ENCODE results near the gene SUGCT. TPM values are rescaled to one million over a fixed set of nuclear protein-coding genes. Genes with fewer than 3 reads are reported as not detected.

Gene SUGCT
- total RNA-seq, 1 experiment from 2014 or later, result 9.9 TPM

- H3K9me3 Mint-ChIP-seq (ENCODE audit: unreplicated experiment), result no peaks in the 10 kb centered on the region
- POLR2A ChIA-PET, result no interaction called here
- Histone ChIP-seq H3K4me3 (ENCODE audit: low read depth, low read length) (no peak overlapping the region), H3K9me3 (no peaks in the 10 kb centered on the region), H3K36me3 (ENCODE audit: control insufficient read depth, insufficient read depth, low read length) (no peaks in the 10 kb centered on the region), H3K27me3 (replicated peaks; ENCODE audit: control insufficient read depth, insufficient read depth, low read length) (no peaks in the 10 kb centered on the region), H3K4me1 (peaks cover 9% of the 10 kb centered on the region)
- DNase-seq, result no peak
- peaks cover 8% of the 10 kb centered on the region for H3K4me1 Mint-ChIP-seq (ENCODE audit: low read depth, unreplicated experiment)
- BruUV-seq (replicated peaks), result no TSS peak
- no peaks in the 10 kb centered on the region for H3K27me3 Mint-ChIP-seq (ENCODE audit: insufficient read depth, unreplicated experiment)
- no peak for TF ChIP-seq CTCF (IDR thresholded peaks at IDR 0.05; ENCODE audit: insufficient read depth in 1 of 2, low read depth in 1 of 2, low read length in 1 of 2, severe bottlenecking in 1 of 2, unreplicated experiment in 1 of 2)
- no peak overlapping the region for H3K27ac Mint-ChIP-seq (ENCODE audit: unreplicated experiment)
- no peaks in the 10 kb centered on the region for H3K36me3 Mint-ChIP-seq (ENCODE audit: insufficient read depth, unreplicated experiment)
- CTCF ChIA-PET, result no interaction called here
- intact Hi-C loops (cut with micrococcal nuclease; ENCODE audit: unreplicated experiment), result no loop called here
- no peak overlapping the region for H3K4me3 Mint-ChIP-seq (ENCODE audit: unreplicated experiment)
Measured at GRCh38 chr7:40851001-40851400, 716.2 kb downstream of the SUGCT start.

- BruUV-seq (replicated peaks), result no TSS peak
- Histone ChIP-seq H3K4me3 (ENCODE audit: low read depth, low read length) (no peak overlapping the region), H3K36me3 (ENCODE audit: control insufficient read depth, insufficient read depth, low read length) (no peaks in the 10 kb centered on the region), H3K9me3 (no peaks in the 10 kb centered on the region), H3K27me3 (replicated peaks; ENCODE audit: control insufficient read depth, insufficient read depth, low read length) (no peaks in the 10 kb centered on the region), H3K4me1 (no peaks in the 10 kb centered on the region)
- Mint-ChIP-seq H3K27ac (ENCODE audit: unreplicated experiment) (no peak overlapping the region), H3K4me3 (ENCODE audit: unreplicated experiment) (no peak overlapping the region), H3K27me3 (ENCODE audit: insufficient read depth, unreplicated experiment) (no peaks in the 10 kb centered on the region), H3K4me1 (ENCODE audit: low read depth, unreplicated experiment) (no peaks in the 10 kb centered on the region), H3K9me3 (ENCODE audit: unreplicated experiment) (no peaks in the 10 kb centered on the region), H3K36me3 (ENCODE audit: insufficient read depth, unreplicated experiment) (no peaks in the 10 kb centered on the region)
- DNase-seq, result no peak
- POLR2A ChIA-PET, result no interaction called here
- CTCF ChIA-PET, result no interaction called here
- intact Hi-C loops (cut with micrococcal nuclease; ENCODE audit: unreplicated experiment), result no loop called here
- no peak for TF ChIP-seq CTCF (IDR thresholded peaks at IDR 0.05; ENCODE audit: insufficient read depth in 1 of 2, low read depth in 1 of 2, low read length in 1 of 2, severe bottlenecking in 1 of 2, unreplicated experiment in 1 of 2)
Measured at GRCh38 chr7:40859076-40859475, 724.3 kb downstream of the SUGCT start.

GRCh38 chr7:40859965-40860543, 725.2 kb downstream of the SUGCT start:
- TF ChIP-seq CTCF (IDR thresholded peaks at IDR 0.05; ENCODE audit: insufficient read depth in 1 of 2, low read depth in 1 of 2, low read length in 1 of 2, severe bottlenecking in 1 of 2, unreplicated experiment in 1 of 2), result no peak
- POLR2A ChIA-PET, result no interaction called here
- DNase-seq, result no peak
- Mint-ChIP-seq H3K9me3 (ENCODE audit: unreplicated experiment) (peaks cover 7% of the 10 kb centered on the region), H3K27ac (ENCODE audit: unreplicated experiment) (no peak overlapping the region), H3K36me3 (ENCODE audit: insufficient read depth, unreplicated experiment) (no peaks in the 10 kb centered on the region), H3K4me3 (ENCODE audit: unreplicated experiment) (no peak overlapping the region), H3K27me3 (ENCODE audit: insufficient read depth, unreplicated experiment) (no peaks in the 10 kb centered on the region), H3K4me1 (ENCODE audit: low read depth, unreplicated experiment) (no peaks in the 10 kb centered on the region)
- intact Hi-C loops (cut with micrococcal nuclease; ENCODE audit: unreplicated experiment), result no loop called here
- no TSS peak for BruUV-seq (replicated peaks)
- Histone ChIP-seq H3K4me1 (no peaks in the 10 kb centered on the region), H3K9me3 (no peaks in the 10 kb centered on the region), H3K27me3 (replicated peaks; ENCODE audit: control insufficient read depth, insufficient read depth, low read length) (no peaks in the 10 kb centered on the region), H3K36me3 (ENCODE audit: control insufficient read depth, insufficient read depth, low read length) (no peaks in the 10 kb centered on the region), H3K4me3 (ENCODE audit: low read depth, low read length) (no peak overlapping the region)
- CTCF ChIA-PET, result no interaction called here
